Duodenal mucosa (tissue), 2 donors: Measurements from ENCODE around the gene TSC22D3.
"Not testable (repeated sequence)": the region's sequence is repeated elsewhere in the genome, so short reads cannot be mapped to it uniquely, and the experiment has no call there.

Source experiments
- H3K27ac ChIP-seq: one replicate; pipeline ENCODE4 v1.7.0; 2013; ENCODE audit warnings: low read depth, low read length
- H3K27me3 ChIP-seq, 2 donors: one replicate each; pipeline ENCODE4 v1.7.0; 2013; ENCODE audit warnings: low read length in 2 of 2, control low read depth in 1 of 2; ENCODE audit not compliant: insufficient read depth in 2 of 2, control insufficient read depth in 1 of 2
- H3K36me3 ChIP-seq, 2 donors: one replicate each; pipeline ENCODE4 v1.7.0; 2013; ENCODE audit warnings: low read length in 2 of 2, control low read depth in 1 of 2; ENCODE audit not compliant: insufficient read depth in 2 of 2, control insufficient read depth in 1 of 2
- H3K4me1 ChIP-seq, 2 donors: one replicate each; pipeline ENCODE4 v1.7.0; 2013; ENCODE audit warnings: low read length in 2 of 2, control low read depth in 1 of 2; ENCODE audit not compliant: insufficient read depth in 2 of 2, control insufficient read depth in 1 of 2
- H3K4me3 ChIP-seq, 2 donors: one replicate each; pipeline ENCODE4 v1.7.0; 2013; ENCODE audit warnings: low read length in 2 of 2, low read depth in 1 of 2
- H3K9ac ChIP-seq, 2 donors: one replicate each; pipeline ENCODE4 v1.7.0; 2013; ENCODE audit warnings: low read length in 2 of 2, low read depth in 1 of 2
- H3K9me3 ChIP-seq, 2 donors: one replicate each; pipeline ENCODE4 v1.7.0; 2013; ENCODE audit warnings: low read length in 2 of 2, control low read depth in 1 of 2; ENCODE audit not compliant: control insufficient read depth in 1 of 2

The TSC22D3 gene

DNA sequence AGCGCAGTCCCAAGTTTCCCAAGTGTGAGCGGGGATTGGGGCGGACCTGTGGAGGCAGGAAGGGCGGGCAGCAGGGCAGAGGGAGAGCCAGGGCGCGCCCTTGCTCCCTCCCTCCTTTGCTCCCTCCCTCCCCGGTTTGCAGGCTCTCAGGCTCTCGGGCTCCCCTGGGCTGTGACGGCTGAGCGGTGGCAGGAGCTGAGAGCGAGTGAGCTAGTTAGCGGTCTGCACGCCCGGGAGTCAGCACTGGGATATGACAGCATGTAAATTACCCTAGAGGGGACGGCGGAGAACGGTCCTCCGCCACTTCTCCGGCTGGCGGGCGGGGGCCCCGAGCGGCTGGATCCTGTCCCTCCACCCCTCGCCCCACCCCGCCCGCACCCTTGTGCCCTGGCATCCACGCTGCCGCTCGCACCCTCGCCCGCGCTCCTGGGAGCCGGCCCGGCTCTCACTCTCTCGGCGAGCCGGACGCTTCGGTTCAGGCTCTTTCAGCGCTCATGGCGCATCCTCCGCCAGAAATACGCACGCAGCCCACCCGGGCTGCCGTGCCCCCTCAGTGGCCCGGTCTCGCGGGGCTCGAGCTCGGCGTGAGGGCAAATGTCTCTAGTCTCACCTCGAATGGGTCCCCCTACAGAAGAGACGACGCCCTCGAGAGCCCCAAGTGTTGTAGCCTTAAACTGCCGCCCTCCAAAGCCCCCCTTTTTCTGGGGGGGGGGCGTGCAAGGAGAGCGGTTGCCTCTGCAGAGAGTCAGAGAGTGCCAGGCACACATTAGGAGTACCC, at the start of gene TSC22D3:
TSC22D3 (minus strand) TSS at position 54 of the 778 bp plus-strand sequence. CDS start 368 bp downstream, outside the sequence.
- Histone ChIP-seq H3K27me3 (no peaks in the 10 kb centered on the region), H3K9ac (peak within 1 kb of the TSS; percentile 49 to 54), H3K4me1 (peaks cover 0 to 10% of the 10 kb centered on the region in 2 donors)

DNA sequence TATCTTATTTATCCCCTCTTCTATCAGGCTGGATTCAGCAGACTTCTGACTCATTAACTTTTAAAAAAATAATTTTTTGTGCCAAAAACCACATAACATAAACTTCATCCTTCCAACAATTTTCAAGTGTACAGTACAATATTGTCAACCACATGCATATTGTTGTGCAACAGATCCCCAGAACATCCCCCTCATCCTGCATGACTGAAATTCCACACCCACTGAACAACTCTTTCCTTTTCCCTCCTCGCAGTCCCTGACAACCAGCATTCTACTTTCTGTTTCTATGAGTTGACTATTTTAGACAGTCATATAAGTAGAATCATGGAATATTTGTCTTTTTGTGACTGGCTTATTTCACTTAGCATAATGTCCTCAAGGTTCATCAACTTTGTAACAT, 47.9 kb upstream of the TSC22D3 start:
- Histone ChIP-seq H3K27ac (no peak overlapping the region), H3K4me1 (peaks cover 0 to 7% of the 10 kb centered on the region in 2 donors), H3K4me3 (no peak overlapping the region), H3K27me3 (peaks cover 0 to 4% of the 10 kb centered on the region in 2 donors), H3K36me3 (no peaks in the 10 kb centered on the region), H3K9ac (no peak overlapping the region), H3K9me3 (peaks cover 0 to 4% of the 10 kb centered on the region in 2 donors)

More for the DNA sequence above, at the start of gene TSC22D3:
- H3K36me3 ChIP-seq: no peaks in the 10 kb centered on the region
- peak within 1 kb of the TSS; percentile 20 for H3K27ac ChIP-seq
- H3K4me3 ChIP-seq: peak within 1 kb of the TSS; percentile 77
- H3K9me3 ChIP-seq: no peaks in the 10 kb centered on the region

DNA sequence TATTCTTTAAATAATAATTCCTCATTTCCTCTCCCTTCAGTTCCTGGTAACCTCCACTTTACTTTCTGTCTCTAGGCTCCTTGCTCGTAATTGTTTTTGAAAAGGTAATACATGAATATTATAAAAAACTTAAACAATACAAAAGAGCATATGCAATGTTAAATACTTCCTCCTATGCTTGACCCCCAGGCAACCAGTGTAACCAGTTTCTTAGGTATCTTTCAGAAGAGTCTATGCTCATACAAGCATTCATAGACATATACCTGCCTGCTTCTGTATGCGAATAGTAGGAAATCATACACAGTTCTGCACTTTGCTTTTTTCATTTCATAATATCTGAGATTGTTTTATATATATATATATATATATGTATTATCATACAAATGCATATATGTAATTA, 47.5 kb upstream of the TSC22D3 start:
- H3K4me3 ChIP-seq: no peak overlapping the region
- peaks cover 0 to 7% of the 10 kb centered on the region in 2 donors for H3K4me1 ChIP-seq
- no peak overlapping the region for H3K27ac ChIP-seq

DNA sequence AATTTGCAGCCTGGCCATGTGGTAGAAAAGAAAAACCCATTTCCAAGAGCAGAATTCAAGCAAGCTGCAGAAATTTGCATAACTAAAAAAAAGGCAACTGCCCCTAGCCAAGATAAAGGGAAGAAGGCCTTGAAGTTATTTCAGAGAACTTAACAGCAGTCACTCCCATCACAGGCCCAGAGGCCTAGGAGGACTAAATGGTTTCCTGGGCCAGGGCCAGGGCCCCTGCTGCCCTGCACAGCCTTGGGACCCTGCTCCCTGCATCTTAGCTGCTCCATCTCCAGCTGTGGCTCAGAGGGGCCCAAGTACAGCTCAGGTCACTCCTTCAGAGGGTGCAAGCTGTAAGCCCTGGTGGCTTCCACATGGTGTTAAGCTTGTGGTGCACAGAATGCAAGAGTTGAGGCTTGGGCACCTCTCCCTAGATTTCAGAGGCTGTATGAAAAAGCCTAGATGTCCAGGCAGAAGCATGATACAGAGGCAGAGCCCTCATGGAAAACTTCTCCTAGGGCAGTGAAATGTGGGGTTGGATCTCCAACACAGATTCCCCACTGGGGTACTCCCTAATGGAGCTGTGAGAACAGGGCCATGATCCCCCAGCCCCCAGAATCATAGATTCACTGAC, 43.4 kb upstream of the TSC22D3 start:
- H3K4me1 ChIP-seq: no peaks in the 10 kb centered on the region
- H3K27me3 ChIP-seq: no peaks in the 10 kb centered on the region
- H3K4me3 ChIP-seq: no peak overlapping the region
- H3K9me3 ChIP-seq: peaks cover 0 to 4% of the 10 kb centered on the region in 2 donors
- H3K36me3 ChIP-seq: no peaks in the 10 kb centered on the region
- H3K27ac ChIP-seq: no peak overlapping the region
- no peak overlapping the region for H3K9ac ChIP-seq

More for the DNA sequence above, 47.5 kb upstream of the TSC22D3 start:
- Histone ChIP-seq H3K9me3 (peaks cover 0 to 4% of the 10 kb centered on the region in 2 donors), H3K36me3 (no peaks in the 10 kb centered on the region), H3K9ac (no peak overlapping the region), H3K27me3 (peaks cover 0 to 4% of the 10 kb centered on the region in 2 donors)

DNA sequence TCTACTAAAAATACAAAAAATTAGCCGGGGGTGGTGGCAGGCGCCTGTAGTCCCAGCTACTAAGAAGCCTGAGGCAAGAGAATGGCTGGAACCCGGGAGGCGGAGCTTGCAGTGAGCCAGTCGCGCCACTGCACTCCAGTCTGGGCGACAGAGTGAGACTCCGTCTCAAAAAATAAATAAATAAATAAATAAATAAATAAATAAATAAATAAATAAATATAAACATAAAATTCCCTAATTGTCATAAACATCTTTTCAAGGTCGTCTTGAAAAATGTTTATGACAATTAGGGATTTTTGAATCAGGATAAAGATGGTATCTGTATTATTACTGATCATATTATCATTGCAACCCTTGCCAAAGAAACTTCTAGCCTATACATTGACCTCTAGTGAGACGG, 34.5 kb upstream of the TSC22D3 start:
- not testable (repeated sequence) for H3K4me3 ChIP-seq, H3K27me3 ChIP-seq, H3K27ac ChIP-seq, H3K4me1 ChIP-seq, H3K9me3 ChIP-seq, H3K9ac ChIP-seq, H3K36me3 ChIP-seq

DNA sequence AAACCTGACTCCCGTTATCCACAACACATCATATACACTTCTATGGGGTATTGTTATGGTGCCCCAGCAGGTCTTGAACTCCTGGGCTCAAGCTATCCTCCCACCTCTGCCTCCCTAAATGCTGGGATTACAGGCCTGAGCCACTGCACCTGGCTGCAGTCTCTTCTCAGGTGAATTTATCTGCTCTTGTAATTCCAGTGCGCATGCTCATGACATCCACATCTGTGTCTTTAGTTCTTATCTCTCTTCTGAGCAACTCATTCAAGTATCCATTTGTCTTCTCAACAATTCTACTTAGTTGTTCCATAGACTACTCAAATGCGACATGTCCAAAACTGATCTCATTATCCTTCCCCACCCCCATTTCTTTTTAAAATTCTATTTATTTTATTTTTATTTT, 29.6 kb upstream of the TSC22D3 start:
- no peaks in the 10 kb centered on the region for H3K9me3 ChIP-seq
- H3K4me1 ChIP-seq: no peaks in the 10 kb centered on the region
- no peaks in the 10 kb centered on the region for H3K27me3 ChIP-seq
- no peaks in the 10 kb centered on the region for H3K36me3 ChIP-seq
- no peak overlapping the region for H3K4me3 ChIP-seq
- H3K27ac ChIP-seq: no peak overlapping the region
- H3K9ac ChIP-seq: no peak overlapping the region

DNA sequence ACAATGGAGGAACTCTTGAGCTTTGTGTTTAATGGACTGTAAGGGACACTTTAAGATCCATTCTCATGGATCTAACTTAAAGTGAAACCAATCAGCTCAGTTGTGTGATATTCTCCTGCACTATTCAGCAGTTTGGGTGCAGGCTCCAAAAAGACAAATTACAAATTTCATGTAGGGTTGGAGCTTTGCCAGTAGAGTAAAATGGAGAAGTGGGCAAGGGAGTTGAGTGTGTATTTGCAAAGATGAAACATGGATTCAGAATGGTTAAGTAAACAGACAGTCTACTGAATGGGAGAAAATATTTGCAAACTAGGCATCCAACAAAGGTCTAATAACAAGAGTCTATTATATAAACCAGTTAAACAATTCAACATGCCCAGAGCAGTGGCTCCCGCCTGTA, 28.8 kb upstream of the TSC22D3 start:
- Histone ChIP-seq H3K4me1 (no peaks in the 10 kb centered on the region), H3K27me3 (no peaks in the 10 kb centered on the region), H3K36me3 (no peaks in the 10 kb centered on the region), H3K27ac (no peak overlapping the region), H3K4me3 (no peak overlapping the region), H3K9ac (no peak overlapping the region), H3K9me3 (no peaks in the 10 kb centered on the region)

DNA sequence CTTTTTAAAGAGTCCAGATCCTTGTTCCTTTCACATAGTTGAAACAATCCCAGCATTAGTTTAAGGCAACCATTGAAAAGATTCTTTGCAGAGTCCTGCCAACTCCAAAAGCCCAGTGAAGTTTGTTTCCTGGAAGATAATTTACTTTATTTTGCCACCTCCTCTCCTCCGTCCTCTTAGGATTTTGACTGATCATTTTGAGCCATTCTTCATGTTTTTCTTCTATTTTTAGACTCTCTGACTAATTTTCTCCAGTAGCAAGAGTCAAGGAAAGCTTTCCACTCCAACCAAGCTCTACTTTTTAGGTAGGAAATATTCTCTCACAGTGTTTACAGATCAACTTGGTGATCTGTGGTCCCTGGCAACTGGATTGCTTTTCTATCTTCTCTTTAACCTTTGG, 12.2 kb upstream of the TSC22D3 start:
- Histone ChIP-seq H3K9ac (no peak overlapping the region), H3K9me3 (no peaks in the 10 kb centered on the region), H3K36me3 (no peaks in the 10 kb centered on the region), H3K4me3 (no peak overlapping the region), H3K27ac (no peak overlapping the region), H3K27me3 (no peaks in the 10 kb centered on the region), H3K4me1 (no peaks in the 10 kb centered on the region)

DNA sequence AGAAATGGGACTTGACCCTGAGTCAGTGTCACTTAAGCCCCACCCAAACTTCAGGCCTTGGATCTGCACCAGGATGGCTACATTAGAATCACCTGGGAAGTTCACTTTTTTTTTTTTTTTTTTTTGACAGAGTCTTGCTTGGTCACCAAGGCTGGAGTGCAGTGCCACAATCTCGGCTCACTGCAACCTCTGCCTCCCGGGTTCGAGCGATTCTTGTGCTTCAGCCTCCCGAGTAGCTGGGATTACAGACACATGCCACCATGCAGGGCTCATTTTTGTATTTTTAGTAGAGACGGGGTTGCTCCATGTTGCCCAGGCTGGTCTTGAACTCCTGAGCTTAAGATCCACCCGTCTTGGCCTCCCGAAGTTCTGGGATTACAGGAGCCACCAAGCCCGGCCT, 4.9 kb upstream of the TSC22D3 start:
- Histone ChIP-seq H3K9ac (no peak overlapping the region), H3K27ac (no peak overlapping the region), H3K4me1 (peaks cover 0 to 4% of the 10 kb centered on the region in 2 donors), H3K27me3 (no peaks in the 10 kb centered on the region), H3K9me3 (no peaks in the 10 kb centered on the region), H3K36me3 (no peaks in the 10 kb centered on the region), H3K4me3 (no peak overlapping the region)

DNA sequence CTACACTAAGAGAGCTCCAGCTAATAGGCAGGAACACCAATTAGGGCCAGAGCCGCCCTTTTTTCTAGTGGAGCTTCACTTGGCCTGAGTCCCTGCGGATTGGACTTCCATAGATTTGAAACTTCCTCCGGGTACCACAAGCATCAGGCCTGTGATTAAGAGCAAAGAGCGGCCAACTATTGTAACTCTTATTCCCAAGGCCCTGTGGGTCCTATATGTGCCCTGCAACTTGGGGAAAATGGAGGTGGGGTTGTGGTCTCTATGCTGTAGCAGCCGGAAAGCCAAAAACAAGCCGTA, 1.9 kb upstream of the TSC22D3 start, which contains the start of gene NCBP2L:
NCBP2L (plus strand) TSS at position 198 of the 297 bp plus-strand sequence. CDS start 16,488 bp downstream, outside the sequence.
- no peak within 1 kb of the TSS for H3K27ac ChIP-seq
- H3K9ac ChIP-seq: peak within 1 kb of the TSS; percentile 39 to 54
- H3K27me3 ChIP-seq: no peaks in the 10 kb centered on the region
- H3K36me3 ChIP-seq: no peaks in the 10 kb centered on the region
- peaks cover 0 to 10% of the 10 kb centered on the region in 2 donors for H3K4me1 ChIP-seq
- no peaks in the 10 kb centered on the region for H3K9me3 ChIP-seq
- peak within 1 kb of the TSS; percentile 77 for H3K4me3 ChIP-seq
